HG02981 (cell line): ENCODE measurements around the gene MTPN.

Source experiments
- ATAC-seq: cut with Tn5 transposase; IDR thresholded peaks from one replicate; pipeline ENCODE4 v1.9.1; 2021; ENCODE audit warnings: mild to moderate bottlenecking, moderate library complexity; ENCODE audit not compliant: unreplicated experiment

MTPN gene

GRCh38 chr7:135990258-135990657, 13.1 kb upstream of the MTPN start:
- no peak for ATAC-seq

- ATAC-seq, result no peak
Observed at GRCh38 chr7:135981958-135982646, 4.9 kb upstream of the MTPN start.

DNA sequence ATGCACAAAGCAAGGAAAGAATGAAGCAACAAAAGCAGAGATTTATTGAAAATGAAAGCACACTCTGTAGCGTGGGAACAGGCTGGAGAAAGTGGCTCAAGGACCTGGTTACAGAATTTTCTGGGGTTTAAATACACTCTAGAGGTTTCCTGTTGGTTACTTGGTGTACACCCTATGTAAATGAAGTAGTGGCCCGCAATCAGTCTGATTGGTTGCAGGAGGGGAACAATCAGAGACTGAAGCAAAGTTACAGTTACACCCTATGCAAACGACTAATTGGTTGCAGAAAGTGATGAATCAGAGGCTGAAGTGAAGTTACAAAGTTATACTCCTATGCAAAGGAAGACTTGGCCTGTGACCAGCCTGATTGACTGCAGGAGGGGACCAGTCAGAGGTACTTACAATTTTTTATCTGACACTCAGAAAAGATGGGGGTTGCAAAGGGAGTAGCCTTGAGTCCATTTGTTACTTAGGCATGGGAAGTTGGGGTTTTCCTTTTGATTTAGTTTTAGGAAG, 3.6 kb upstream of the MTPN start:
- peak; percentile 75 for ATAC-seq

GRCh38 chr7:135980012-135980551, 2.9 kb upstream of the MTPN start:
- peak; percentile 20 for ATAC-seq

DNA sequence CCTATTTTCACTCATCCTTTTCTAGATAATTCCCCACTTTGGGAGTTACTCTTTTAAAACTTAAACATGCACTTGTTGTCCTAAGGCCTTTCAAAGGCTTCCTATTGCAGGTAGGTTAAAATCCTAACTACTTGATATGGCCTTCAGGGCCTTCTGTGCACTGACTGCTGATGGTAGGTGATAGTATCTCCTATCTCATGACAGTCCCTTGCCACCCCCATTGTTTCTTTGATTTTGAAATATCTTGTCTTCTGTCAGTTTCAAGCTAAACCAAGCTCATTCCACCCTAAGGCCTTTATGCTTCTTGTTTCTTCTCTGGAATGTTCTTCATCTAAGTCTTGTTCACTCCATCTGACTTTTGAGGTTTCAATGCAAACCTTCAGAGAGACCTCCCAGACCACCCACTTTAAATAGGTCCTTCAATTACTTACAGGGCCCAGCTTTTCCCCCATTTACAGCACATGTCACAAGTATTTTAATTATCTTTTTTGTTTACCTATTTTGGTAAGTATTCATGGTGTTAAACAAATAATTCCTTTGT, 2.4 kb upstream of the MTPN start:
- ATAC-seq, result no peak

DNA sequence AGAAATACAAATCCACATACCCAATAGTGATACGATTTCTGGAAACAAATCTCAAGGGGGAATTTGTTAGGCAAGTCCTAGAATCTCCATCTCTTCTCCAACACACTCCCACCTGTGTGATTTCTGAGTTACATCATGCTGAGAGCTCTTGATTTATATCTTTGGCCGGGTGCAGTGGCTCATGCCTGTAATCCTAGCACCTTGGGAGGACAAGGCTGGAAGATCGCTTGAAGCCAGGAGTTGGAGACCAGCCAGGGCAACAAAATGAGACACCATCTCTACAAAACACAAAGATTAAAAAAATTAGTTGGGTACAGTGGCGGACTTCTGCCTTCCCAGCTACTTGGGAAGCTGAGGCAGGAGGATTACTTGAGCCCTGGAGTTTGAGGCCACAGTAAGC, 1.5 kb upstream of the MTPN start:
- ATAC-seq, result no peak

GRCh38 chr7:135977742-135978066, 545 bp upstream of the MTPN start:
- no peak for ATAC-seq

DNA sequence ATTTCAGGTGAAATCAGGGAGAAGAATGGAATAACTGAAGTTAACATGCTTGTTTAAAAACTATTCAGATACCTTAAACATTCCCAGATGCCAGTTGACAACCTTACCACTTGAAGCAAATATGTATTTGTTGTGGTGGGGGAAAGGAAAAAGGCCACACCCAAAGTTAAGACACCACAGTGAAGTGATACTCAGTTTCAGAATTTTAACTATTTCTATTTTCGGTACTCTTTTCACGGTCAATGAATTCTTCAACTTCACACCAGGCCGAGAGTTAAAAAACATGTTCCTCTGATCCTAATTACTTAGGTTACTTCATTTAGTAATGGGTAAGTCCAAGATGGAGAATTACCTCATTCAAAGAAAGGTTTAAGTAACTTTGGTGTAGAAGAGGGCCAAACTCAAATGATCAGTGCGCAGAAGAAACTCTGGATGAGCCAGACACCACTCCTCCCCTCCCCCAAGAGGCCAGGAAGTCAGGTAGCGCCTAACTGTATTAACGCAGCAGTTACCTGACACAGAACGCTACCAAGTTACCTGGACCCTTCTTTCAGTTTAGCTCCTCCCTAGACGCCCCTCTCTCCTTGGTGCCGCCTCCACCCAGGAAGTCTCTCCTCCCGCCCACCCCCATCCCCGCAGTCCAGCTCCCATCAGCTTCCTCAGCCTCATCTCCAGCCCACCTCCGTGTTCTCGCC, 700 bp downstream of the MTPN start:
- ATAC-seq, result peak; percentile 4

GRCh38 chr7:135975166-135975565, 2.0 kb downstream of the MTPN start:
- no peak for ATAC-seq

DNA sequence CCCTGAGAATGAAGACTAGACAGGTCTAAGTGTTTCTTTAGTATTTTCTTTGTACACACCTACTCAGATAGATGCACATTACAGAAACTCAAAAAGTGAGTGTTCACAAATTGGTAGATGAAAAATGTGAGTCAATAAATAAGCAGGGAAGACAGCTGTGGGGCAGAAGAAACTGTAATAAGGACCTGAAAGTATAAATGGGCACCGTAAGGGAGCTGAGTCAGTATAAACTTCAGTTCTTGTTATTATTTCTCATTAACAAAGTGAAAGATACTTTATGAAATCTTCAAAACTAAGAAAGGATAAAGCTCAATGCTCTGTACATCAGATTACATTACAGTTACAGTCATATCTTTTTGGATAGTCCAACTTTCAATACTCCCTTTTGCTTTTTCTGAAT, 2.5 kb downstream of the MTPN start:
- no peak for ATAC-seq

GRCh38 chr7:135971366-135971725, 5.8 kb downstream of the MTPN start:
- ATAC-seq, result peak; percentile 5

DNA sequence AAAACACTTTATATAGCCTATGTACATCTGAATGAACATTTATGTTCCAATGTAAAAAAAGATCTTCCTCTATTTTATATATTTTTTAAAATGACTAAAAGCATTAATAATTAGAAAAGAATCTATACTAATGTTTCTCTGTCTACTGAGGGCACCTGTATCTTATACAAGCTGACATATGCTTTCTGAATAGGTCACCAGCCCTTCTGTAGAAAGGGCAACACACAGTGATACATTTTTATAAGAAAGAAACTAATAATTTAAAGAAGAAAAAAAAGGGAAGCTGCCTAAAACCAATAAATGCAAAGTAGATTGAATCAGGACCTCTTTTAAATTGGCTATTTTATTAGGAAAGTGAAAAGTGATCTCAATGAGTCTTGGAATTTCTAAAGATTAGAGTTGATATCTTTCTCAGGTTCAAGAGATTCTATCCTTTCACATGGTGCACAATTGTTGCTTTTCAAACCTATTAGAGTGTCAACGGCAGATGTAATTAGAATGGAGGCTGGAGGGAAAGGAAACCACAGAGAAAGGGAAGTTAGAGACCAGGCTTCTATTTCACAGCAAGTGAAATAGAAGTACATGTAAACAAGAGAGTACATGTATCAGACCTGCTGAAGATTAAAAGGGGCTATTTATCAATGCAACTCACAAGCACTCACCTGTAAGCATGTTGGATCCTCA, 6.3 kb downstream of the MTPN start:
- ATAC-seq, result peak; percentile 69

DNA sequence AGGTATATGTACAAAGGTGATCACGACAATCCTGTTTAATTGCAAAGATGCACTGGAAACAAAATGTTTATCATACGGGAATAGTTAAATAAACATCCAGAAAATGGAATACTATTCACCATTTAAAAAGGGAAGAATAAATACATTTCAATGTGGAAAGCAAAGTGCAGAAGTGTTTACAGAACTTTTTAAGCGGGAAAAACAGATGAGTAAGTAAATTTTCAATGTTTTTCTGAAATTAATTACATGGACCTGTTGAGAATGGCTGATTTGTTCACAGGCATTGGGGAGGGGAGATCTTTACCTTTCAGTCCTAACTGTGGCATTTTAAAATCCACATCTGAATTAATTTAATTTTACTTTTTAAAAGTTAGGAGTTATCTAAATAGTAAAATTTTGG, 7.1 kb downstream of the MTPN start:
- ATAC-seq, result no peak

GRCh38 chr7:135966341-135967043, 10.7 kb downstream of the MTPN start:
- ATAC-seq, result no peak

GRCh38 chr7:135965602-135966001, 11.6 kb downstream of the MTPN start:
- no peak for ATAC-seq

GRCh38 chr7:135964791-135965190, 12.4 kb downstream of the MTPN start:
- ATAC-seq, result no peak

GRCh38 chr7:135964274-135964673, 12.9 kb downstream of the MTPN start:
- no peak for ATAC-seq

- ATAC-seq, result no peak
Observed at GRCh38 chr7:135962802-135963201, 14.4 kb downstream of the MTPN start.

GRCh38 chr7:135960709-135961451, 16.3 kb downstream of the MTPN start:
- no peak for ATAC-seq

- no peak for ATAC-seq
Observed at GRCh38 chr7:135959646-135960363, 17.4 kb downstream of the MTPN start.
